Suprapubic skin (tissue), 4 donors: ENCODE data around the gene NFKBIB. TPM values are rescaled to one million over a fixed set of nuclear protein-coding genes. Genes with fewer than 3 reads are reported as not detected.
"Not testable (repeated sequence)": the region's sequence is repeated elsewhere in the genome, so short reads cannot be mapped to it uniquely, and the experiment has no call there.

Experiments
- DNase-seq, 2 donors: peaks; one replicate each; pipeline ENCODE4 v3.0.0-alpha.2; 2019; ENCODE audit warnings: low spot score in 2 of 2
- H3K27ac ChIP-seq: fragments of 200-600 bp; sonication (generic); one replicate; pipeline ENCODE4 v1.5.1; 2019
- H3K27me3 ChIP-seq: fragments of 200-600 bp; sonication (generic); one replicate; pipeline ENCODE4 v1.5.1; 2019
- H3K36me3 ChIP-seq: fragments of 200-600 bp; sonication (generic); one replicate; pipeline ENCODE4 v1.5.1; 2019
- H3K4me1 ChIP-seq: fragments of 200-600 bp; sonication (generic); one replicate; pipeline ENCODE4 v1.5.1; 2019
- H3K4me3 ChIP-seq: fragments of 200-600 bp; sonication (generic); one replicate; pipeline ENCODE4 v1.5.1; 2019; ENCODE audit warnings: mild to moderate bottlenecking
- H3K9me3 ChIP-seq: fragments of 200-600 bp; sonication (generic); one replicate; pipeline ENCODE4 v1.5.1; 2019
- EP300 ChIP-seq: sonication (generic); formaldehyde crosslinking; IDR thresholded peaks from one replicate; pipeline ENCODE4 v1.6.1; 2017; ENCODE audit warnings: antibody characterized with exemption
- POLR2A ChIP-seq, 2 donors: fragments of 450-650 bp; IDR thresholded peaks; one replicate each; pipeline ENCODE4 v1.6.1; 2017; ENCODE audit warnings: antibody characterized with exemption in 2 of 2, mild to moderate bottlenecking in 2 of 2, moderate library complexity in 2 of 2
- POLR2AphosphoS5 ChIP-seq, 3 donors: sonication (generic); formaldehyde crosslinking; IDR thresholded peaks; one replicate each; pipeline ENCODE4 v1.6.1; 2017; ENCODE audit warnings: antibody characterized with exemption in 3 of 3
- WGBS: methylation state at CpG from one replicate; pipeline ENCODE4 v1.1.5; 2018; 5-methylcytosine and 5-hydroxymethylcytosine counted together
- total RNA-seq, 4 donors: library from RNA; depleted of rRNA; stranded (reverse); fragments of >200 nt; gene quantifications; one replicate each; pipeline ENCODE4 v1.1.0, GENCODE V29; 2016
- TF ChIP-seq, protein P1 (sequence below), 2 donors: fragments of 200-600 bp in 1 of 2; fragments of 450-650 bp in 1 of 2; sonication (generic) in 1 of 2; IDR thresholded peaks; one replicate each; pipeline ENCODE4 v1.5.1; 2016 to 2019; ENCODE audit warnings: antibody characterized with exemption in 2 of 2, mild to moderate bottlenecking in 1 of 2, moderate library complexity in 1 of 2

Gene NFKBIB
- total RNA-seq, 4 donors from 2014 or later: 18.1 to 25.4 (median 21.1) TPM

DNA sequence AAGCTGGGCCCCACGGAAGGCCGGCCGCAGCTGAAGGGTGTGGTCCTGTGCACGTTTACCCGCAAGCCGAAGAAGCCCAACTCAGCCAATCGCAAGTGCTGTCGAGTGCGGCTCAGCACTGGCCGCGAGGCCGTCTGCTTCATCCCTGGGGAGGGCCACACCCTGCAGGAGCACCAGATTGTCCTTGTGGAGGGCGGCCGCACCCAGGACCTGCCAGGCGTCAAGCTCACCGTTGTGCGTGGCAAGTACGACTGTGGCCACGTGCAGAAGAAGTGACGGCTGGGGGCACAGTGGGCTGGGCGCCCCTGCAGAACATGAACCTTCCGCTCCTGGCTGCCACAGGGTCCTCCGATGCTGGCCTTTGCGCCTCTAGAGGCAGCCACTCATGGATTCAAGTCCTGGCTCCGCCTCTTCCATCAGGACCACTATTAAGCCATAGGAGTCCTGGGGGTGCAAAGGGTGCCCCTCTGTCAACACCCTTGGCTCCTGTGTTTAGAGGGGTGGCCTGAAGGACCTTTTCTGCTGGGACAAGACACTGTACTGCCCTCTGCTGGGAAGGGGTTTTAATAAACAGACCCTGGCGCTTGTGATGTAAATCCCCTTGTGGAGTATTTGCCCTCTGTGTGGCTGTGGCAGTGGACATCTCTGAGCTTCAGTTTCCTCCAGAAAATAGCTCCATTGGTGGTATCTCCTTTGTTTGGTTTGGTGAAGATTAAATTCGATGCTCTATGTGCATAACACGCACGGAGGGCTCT lies 32.8 kb downstream of the NFKBIB start:
- H3K36me3 ChIP-seq: peaks cover 18% of the 10 kb centered on the region
- no peaks in the 10 kb centered on the region for H3K9me3 ChIP-seq
- no peak overlapping the region for H3K4me3 ChIP-seq
- H3K4me1 ChIP-seq: peaks cover 15% of the 10 kb centered on the region
- no peak for TF ChIP-seq POLR2A (IDR thresholded peaks at IDR 0.05)
- TF ChIP-seq, protein P1, sequence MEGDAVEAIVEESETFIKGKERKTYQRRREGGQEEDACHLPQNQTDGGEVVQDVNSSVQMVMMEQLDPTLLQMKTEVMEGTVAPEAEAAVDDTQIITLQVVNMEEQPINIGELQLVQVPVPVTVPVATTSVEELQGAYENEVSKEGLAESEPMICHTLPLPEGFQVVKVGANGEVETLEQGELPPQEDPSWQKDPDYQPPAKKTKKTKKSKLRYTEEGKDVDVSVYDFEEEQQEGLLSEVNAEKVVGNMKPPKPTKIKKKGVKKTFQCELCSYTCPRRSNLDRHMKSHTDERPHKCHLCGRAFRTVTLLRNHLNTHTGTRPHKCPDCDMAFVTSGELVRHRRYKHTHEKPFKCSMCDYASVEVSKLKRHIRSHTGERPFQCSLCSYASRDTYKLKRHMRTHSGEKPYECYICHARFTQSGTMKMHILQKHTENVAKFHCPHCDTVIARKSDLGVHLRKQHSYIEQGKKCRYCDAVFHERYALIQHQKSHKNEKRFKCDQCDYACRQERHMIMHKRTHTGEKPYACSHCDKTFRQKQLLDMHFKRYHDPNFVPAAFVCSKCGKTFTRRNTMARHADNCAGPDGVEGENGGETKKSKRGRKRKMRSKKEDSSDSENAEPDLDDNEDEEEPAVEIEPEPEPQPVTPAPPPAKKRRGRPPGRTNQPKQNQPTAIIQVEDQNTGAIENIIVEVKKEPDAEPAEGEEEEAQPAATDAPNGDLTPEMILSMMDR (IDR thresholded peaks at IDR 0.05): no peak
- no peak for TF ChIP-seq POLR2AphosphoS5 (IDR thresholded peaks at IDR 0.05)
- no peak for TF ChIP-seq EP300
- H3K27me3 ChIP-seq: no peaks in the 10 kb centered on the region
- DNase-seq: no peak
- no peak overlapping the region for H3K27ac ChIP-seq
- WGBS: 88% methylated on average over 11 of the region's 29 CpGs

DNA sequence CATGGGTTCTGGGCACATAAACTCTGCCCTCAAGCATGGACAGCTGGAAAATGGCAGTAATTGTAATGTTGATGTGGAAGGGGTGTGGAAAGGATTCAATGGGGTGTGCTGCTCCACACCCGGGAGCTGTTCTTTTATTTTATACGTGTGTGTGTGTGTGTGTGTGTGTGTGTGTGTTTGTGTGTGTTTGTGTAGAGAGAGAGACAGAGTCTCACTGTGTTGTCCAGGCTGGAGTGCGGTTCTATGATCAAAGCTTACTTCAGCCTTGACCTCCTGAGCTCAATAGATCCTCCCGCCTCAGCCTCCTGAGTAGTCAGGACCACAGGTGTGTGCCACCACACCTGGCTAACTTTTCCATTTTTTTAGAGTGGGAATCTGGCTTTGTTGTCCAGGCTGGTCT lies 33.8 kb downstream of the NFKBIB start:
- H3K4me1 ChIP-seq: peaks cover 15% of the 10 kb centered on the region

DNA sequence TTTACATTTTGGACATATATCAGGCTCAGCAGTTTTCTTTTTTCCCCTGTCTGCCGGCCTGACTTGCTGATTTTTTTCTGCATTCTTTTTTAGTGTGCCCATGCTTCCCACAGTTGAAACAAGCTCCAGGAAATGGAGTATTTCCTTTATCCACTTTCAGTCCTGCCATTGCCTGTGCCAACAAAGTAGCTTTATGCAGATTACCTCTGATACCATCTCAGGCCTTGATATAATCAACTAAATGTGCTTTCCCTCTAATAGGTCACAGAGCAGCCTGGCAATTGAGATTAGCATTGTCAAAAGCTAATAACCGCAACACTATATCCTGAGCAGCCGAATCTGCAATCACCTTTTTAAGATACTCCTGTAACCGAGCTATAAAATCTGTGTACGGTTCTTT lies 40.2 kb downstream of the NFKBIB start:
- Histone ChIP-seq H3K36me3 (peaks cover 7% of the 10 kb centered on the region), H3K4me1 (peaks cover 4% of the 10 kb centered on the region), H3K4me3 (no peak overlapping the region), H3K27me3 (no peaks in the 10 kb centered on the region), H3K9me3 (no peaks in the 10 kb centered on the region), H3K27ac (no peak overlapping the region)
- WGBS: 61% methylated on average over 5 of the region's 5 CpGs
- DNase-seq: no peak
- no peak for TF ChIP-seq POLR2AphosphoS5 (IDR thresholded peaks at IDR 0.05)
- TF ChIP-seq, protein P1 (IDR thresholded peaks at IDR 0.05): no peak
- no peak for TF ChIP-seq POLR2A (IDR thresholded peaks at IDR 0.05)

More for the DNA sequence above, 33.8 kb downstream of the NFKBIB start:
- H3K27me3 ChIP-seq: no peaks in the 10 kb centered on the region
- H3K27ac ChIP-seq: no peak overlapping the region
- H3K9me3 ChIP-seq: no peaks in the 10 kb centered on the region
- WGBS: 64% methylated on average over 4 of the region's 4 CpGs
- no peak for DNase-seq
- TF ChIP-seq EP300 (no peak), POLR2AphosphoS5 (IDR thresholded peaks at IDR 0.05) (no peak), POLR2A (IDR thresholded peaks at IDR 0.05) (no peak)
- TF ChIP-seq, protein P1 (IDR thresholded peaks at IDR 0.05): no peak
- H3K36me3 ChIP-seq: peaks cover 18% of the 10 kb centered on the region
- H3K4me3 ChIP-seq: no peak overlapping the region

DNA sequence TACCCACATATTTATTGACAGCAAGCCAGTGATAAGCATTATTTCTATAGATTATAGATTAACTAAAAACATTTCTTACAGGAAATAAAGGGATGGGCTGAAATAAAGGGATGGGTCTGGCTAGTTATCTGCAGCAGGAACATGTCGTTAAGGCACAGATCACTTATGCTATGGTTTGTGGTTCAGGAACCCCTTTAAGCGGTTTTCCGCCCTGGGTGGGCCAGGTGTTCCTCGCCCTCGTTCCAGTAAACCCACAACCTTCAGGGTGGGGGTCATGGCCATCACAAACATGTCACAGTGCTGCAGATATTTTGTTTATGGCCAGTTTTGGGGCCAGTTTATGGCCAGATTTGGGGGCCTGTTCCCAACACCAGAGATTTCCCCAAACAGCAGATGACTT lies 41.7 kb downstream of the NFKBIB start:
- H3K4me1 ChIP-seq, H3K27ac ChIP-seq, H3K9me3 ChIP-seq, H3K4me3 ChIP-seq, H3K27me3 ChIP-seq, DNase-seq: not testable (repeated sequence)
- peaks cover 12% of the 10 kb centered on the region for H3K36me3 ChIP-seq
- WGBS: 79% methylated on average over 5 of the region's 5 CpGs

DNA sequence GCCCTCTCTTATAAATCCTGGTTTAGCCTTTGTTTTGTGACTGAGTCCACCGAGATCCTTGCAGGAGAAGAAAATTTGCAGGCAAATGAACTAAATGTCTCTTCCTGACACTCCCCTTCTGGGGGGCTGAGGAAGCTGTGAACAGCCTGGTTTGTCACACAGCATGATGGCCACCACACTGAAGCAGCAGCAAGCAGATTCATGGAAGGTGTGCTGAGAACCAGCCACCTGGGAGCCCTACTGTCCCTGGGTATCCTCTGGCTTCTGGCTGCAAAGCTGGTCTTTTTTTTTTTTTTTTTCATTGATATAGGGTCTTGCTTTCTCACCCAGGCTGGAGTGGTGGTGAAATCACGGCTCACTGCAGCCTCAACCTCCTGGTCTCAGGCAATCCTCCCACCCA lies 42.2 kb downstream of the NFKBIB start:
- TF ChIP-seq, protein P1 (IDR thresholded peaks at IDR 0.05): no peak
- TF ChIP-seq POLR2AphosphoS5 (IDR thresholded peaks at IDR 0.05) (no peak), POLR2A (IDR thresholded peaks at IDR 0.05) (no peak), EP300 (no peak)
- no peak for DNase-seq
- Histone ChIP-seq H3K36me3 (peaks cover 16% of the 10 kb centered on the region), H3K4me1 (peaks cover 4% of the 10 kb centered on the region), H3K9me3 (no peaks in the 10 kb centered on the region), H3K27me3 (no peaks in the 10 kb centered on the region), H3K4me3 (no peak overlapping the region), H3K27ac (no peak overlapping the region)
- 86% methylated on average over 2 of the region's 2 CpGs for WGBS
